SK-N-SH (cell line): Measurements from ENCODE around the gene SERBP1. TPM values are rescaled to one million over a fixed set of nuclear protein-coding genes. Genes with fewer than 3 reads are reported as not detected.
"Not testable (repeated sequence)": the region's sequence is repeated elsewhere in the genome, so short reads cannot be mapped to it uniquely, and the experiment has no call there.

Experiments used
- CTCF ChIA-PET: fragments of 300-600, 350-600 bp; formaldehyde crosslinking; extraction: SDS; loops from one replicate; lab custom pipeline; 2021; lab: Yijun Ruan, JAX
- POLR2A ChIA-PET: fragments of 350-600 bp; sonication (Branson Sonifier 250); formaldehyde crosslinking; extraction: SDS; loops from one replicate; lab custom pipeline; 2020; ENCODE audit warnings: antibody characterized with exemption, inconsistent platforms; lab: Yijun Ruan, JAX
- DNase-seq: peaks from one replicate; pipeline ENCODE4 v3.0.0; 2012
- H2AFZ ChIP-seq: fragments of 200-600 bp; sonication (generic); 2 replicates; pipeline ENCODE4 v1.8.1; 2016; ENCODE audit warnings: antibody characterized with exemption, mild to moderate bottlenecking, low read depth
- H3F3A ChIP-seq: fragments of 200-600 bp; sonication (generic); replicated peaks from 2 replicates; pipeline ENCODE3; 2016; ENCODE audit warnings: antibody characterized with exemption, mild to moderate bottlenecking; ENCODE audit not compliant: insufficient read depth
- H3K27ac ChIP-seq, 2 experiments: fragments of 200-500 bp in 1 of 2; fragments of 200-600 bp in 1 of 2; sonication (Bioruptor generic) in 1 of 2; sonication (generic), shearing (Covaris generic) in 1 of 2; 2 replicates each; pipeline versions ENCODE4 v1.5.1 to v1.6.1; 2014 to 2016; ENCODE audit warnings: low read depth in 2 of 2, inconsistent platforms in 1 of 2, low read length in 1 of 2, mild to moderate bottlenecking in 1 of 2, mixed read lengths in 1 of 2
- H3K27me3 ChIP-seq: fragments of 200-600 bp; sonication (generic), shearing (Covaris generic); 2 replicates; pipeline ENCODE4 v1.6.1; 2016; ENCODE audit warnings: mixed run types; ENCODE audit not compliant: insufficient read depth
- H3K36me3 ChIP-seq, 2 experiments: fragments of 200-500 bp in 1 of 2; fragments of 200-600 bp in 1 of 2; sonication (Bioruptor generic) in 1 of 2; sonication (generic) in 1 of 2; replicated peaks in 1 of 2; 2 replicates each; pipeline versions ENCODE3 to v1.5.1; 2014 to 2016; ENCODE audit warnings: low read length in 1 of 2, mild to moderate bottlenecking in 1 of 2; ENCODE audit not compliant: insufficient read depth in 2 of 2, control insufficient read depth in 1 of 2
- H3K4me1 ChIP-seq, 2 experiments: fragments of 200-500 bp in 1 of 2; fragments of 200-600 bp in 1 of 2; sonication (Bioruptor generic) in 1 of 2; sonication (generic), shearing (Covaris generic) in 1 of 2; 2 replicates each; pipeline versions ENCODE4 v1.5.1 to v1.6.1; 2014 to 2016; ENCODE audit warnings: low read depth in 1 of 2, low read length in 1 of 2, mixed run types in 1 of 2; ENCODE audit not compliant: insufficient read depth in 2 of 2, control insufficient read depth in 1 of 2
- H3K4me2 ChIP-seq: fragments of 200-600 bp; sonication (generic), shearing (Covaris generic); 2 replicates; pipeline ENCODE4 v1.6.1; 2017; ENCODE audit warnings: mixed run types
- H3K4me3 ChIP-seq, 2 experiments: fragments of 200-500 bp in 1 of 2; fragments of 200-600 bp in 1 of 2; sonication (Bioruptor generic) in 1 of 2; sonication (generic), shearing (Covaris generic) in 1 of 2; 2 replicates each; pipeline versions ENCODE4 v1.5.1 to v1.8.1; 2014 to 2016; ENCODE audit warnings: low read depth in 2 of 2, inconsistent platforms in 1 of 2, low read length in 1 of 2, mild to moderate bottlenecking in 1 of 2, mixed read lengths in 1 of 2, moderate library complexity in 1 of 2
- H3K79me2 ChIP-seq: fragments of 200-600 bp; sonication (generic); 2 replicates; pipeline ENCODE4 v1.8.1; 2017; ENCODE audit warnings: mild to moderate bottlenecking; ENCODE audit not compliant: insufficient read depth
- H3K9ac ChIP-seq: fragments of 200-600 bp; sonication (generic); 2 replicates; pipeline ENCODE4 v1.6.1; 2017; ENCODE audit warnings: mixed run types
- H3K9me2 ChIP-seq: fragments of 200-600 bp; sonication (generic); 2 replicates; pipeline ENCODE4 v1.6.1; 2017; ENCODE audit warnings: mixed run types
- H3K9me3 ChIP-seq: fragments of 200-600 bp; sonication (generic); 2 replicates; pipeline ENCODE4 v1.6.1; 2017; ENCODE audit warnings: mixed run types, mild to moderate bottlenecking, moderate library complexity
- H4K20me1 ChIP-seq: fragments of 200-600 bp; sonication (generic); 2 replicates; pipeline ENCODE4 v1.6.1; 2017; ENCODE audit warnings: mild to moderate bottlenecking, mixed run types; ENCODE audit not compliant: insufficient read depth
- CHD2 ChIP-seq: fragments of 150-350 bp; IDR thresholded peaks from 2 replicates; pipeline ENCODE4 v1.6.1; 2018; ENCODE audit warnings: low read length; ENCODE audit not compliant: partially characterized antibody
- FOSL2 ChIP-seq: IDR thresholded peaks from 2 replicates; pipeline ENCODE4 v1.4.0; 2012; ENCODE audit warnings: low read depth, mild to moderate bottlenecking, moderate library complexity, borderline replicate concordance
- MEF2A ChIP-seq: IDR thresholded peaks from 2 replicates; pipeline ENCODE4 v1.4.0; 2012; ENCODE audit warnings: low read depth, borderline replicate concordance
- POLR2AphosphoS5 ChIP-seq: IDR thresholded peaks from 2 replicates; pipeline ENCODE4 v1.6.1; 2012; ENCODE audit warnings: low read depth, low read length
- RXRA ChIP-seq: IDR thresholded peaks from 2 replicates; pipeline ENCODE4 v1.4.0; 2012; ENCODE audit warnings: low read depth, mild to moderate bottlenecking, borderline replicate concordance
- USF2 ChIP-seq: fragments of 150-350 bp; IDR thresholded peaks from 2 replicates; pipeline ENCODE4 v1.6.1; 2017; ENCODE audit warnings: antibody characterized with exemption, low read length, low read depth, borderline replicate concordance
- WGBS: methylation state at CpG from one replicate; pipeline ENCODE4 v1.1.6; 2017; ENCODE audit warnings: low lambda C conversion rate; 5-methylcytosine and 5-hydroxymethylcytosine counted together
- polyA plus RNA-seq, 3 experiments: library from polyadenylated mRNA; depleted of rRNA; stranded (reverse); fragments of >200 nt; gene quantifications; 2 replicates each; pipeline ENCODE4 v1.2.3, GENCODE V29; 2012

SERBP1 gene
- polyA plus RNA-seq, 1 of the 3 experiments (the other 2 are of a cell fraction), result 194 TPM

DNA sequence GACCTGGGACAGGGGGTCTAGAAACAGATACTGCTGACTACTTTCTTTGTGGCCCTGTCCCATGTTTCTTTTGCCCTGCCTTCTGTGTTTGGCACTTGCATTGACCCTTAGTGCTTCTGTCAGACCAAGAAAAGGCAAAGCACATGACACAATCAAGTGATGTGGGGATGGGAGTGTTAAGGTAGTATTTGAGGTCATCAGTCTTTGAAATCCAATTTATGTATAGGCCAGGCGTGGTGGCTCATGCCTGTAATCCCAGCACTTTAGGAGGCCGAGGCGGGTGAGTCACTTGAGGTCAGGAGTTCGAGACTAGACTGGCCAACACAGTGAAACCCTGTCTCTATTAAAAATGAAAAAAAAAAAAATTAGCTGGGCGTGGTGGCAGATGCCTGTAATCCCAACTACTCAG lies 26.0 kb downstream of the SERBP1 start:
- Histone ChIP-seq H3K27ac (no peak overlapping the region), H3K27me3 (no peaks in the 10 kb centered on the region), H3F3A (peaks cover 19% of the 10 kb centered on the region), H3K4me2 (no peak overlapping the region), H3K4me1 (no peaks in the 10 kb centered on the region; a peak in 1 of 4 replicates), H3K79me2 (0 out of 2 replicates have a peak, but pooled peaks cover 4% of the 10 kb centered on the region), H3K4me3 (no peak overlapping the region), H3K9me3 (no peaks in the 10 kb centered on the region), H4K20me1 (0 out of 2 replicates have a peak, but pooled peaks cover 2% of the 10 kb centered on the region)
- no peak for DNase-seq
- WGBS, result 78% methylated on average over 5 of the region's 5 CpGs
- POLR2A ChIA-PET, result no interaction called here
- TF ChIP-seq RXRA, result peak; percentile 35; the same call in 1 of the 2 replicates
- peak; percentile 58; the same call in 1 of the 2 replicates for TF ChIP-seq POLR2AphosphoS5
- TF ChIP-seq USF2, result no peak
- 0 out of 2 replicates have a peak, but pooled peaks have one; percentile 6 for TF ChIP-seq FOSL2
- TF ChIP-seq, all 33 proteins: peak for 3
- H3K9ac ChIP-seq, result no peak overlapping the region
- no peak overlapping the region for H2AFZ ChIP-seq
- no peaks in the 10 kb centered on the region for H3K9me2 ChIP-seq
- CTCF ChIA-PET, result no interaction called here
- H3K36me3 ChIP-seq, result peaks cover 14 to 27% of the 10 kb centered on the region in 2 experiments

GRCh38 chr1:67401443-67401842 lies 28.8 kb downstream of the SERBP1 start:
- 97% methylated on average over 6 of the region's 6 CpGs for WGBS
- Histone ChIP-seq H3K27ac (no peak overlapping the region), H3K4me1 (no peaks in the 10 kb centered on the region; a peak in 1 of 4 replicates), H3K9me3 (no peaks in the 10 kb centered on the region), H4K20me1 (no peaks in the 10 kb centered on the region), H3K9ac (no peak overlapping the region), H3K9me2 (no peaks in the 10 kb centered on the region), H2AFZ (no peak overlapping the region), H3K4me2 (no peak overlapping the region), H3K36me3 (peaks cover 5 to 8% of the 10 kb centered on the region in 2 experiments), H3F3A (peaks cover 11% of the 10 kb centered on the region), H3K79me2 (no peaks in the 10 kb centered on the region), H3K27me3 (no peaks in the 10 kb centered on the region), H3K4me3 (no peak overlapping the region)
- DNase-seq, result no peak
- POLR2A ChIA-PET, result no interaction called here
- CTCF ChIA-PET, result interaction anchor here (0.9 to 1.2 kb wide), 3 partner anchors 23 to 45 kb away, joined by 3 read pairs; no protein-coding TSS in a partner anchor
- TF ChIP-seq CHD2, result no peak
- 0 out of 2 replicates have a peak, but pooled peaks have one; percentile 0 for TF ChIP-seq POLR2AphosphoS5

DNA sequence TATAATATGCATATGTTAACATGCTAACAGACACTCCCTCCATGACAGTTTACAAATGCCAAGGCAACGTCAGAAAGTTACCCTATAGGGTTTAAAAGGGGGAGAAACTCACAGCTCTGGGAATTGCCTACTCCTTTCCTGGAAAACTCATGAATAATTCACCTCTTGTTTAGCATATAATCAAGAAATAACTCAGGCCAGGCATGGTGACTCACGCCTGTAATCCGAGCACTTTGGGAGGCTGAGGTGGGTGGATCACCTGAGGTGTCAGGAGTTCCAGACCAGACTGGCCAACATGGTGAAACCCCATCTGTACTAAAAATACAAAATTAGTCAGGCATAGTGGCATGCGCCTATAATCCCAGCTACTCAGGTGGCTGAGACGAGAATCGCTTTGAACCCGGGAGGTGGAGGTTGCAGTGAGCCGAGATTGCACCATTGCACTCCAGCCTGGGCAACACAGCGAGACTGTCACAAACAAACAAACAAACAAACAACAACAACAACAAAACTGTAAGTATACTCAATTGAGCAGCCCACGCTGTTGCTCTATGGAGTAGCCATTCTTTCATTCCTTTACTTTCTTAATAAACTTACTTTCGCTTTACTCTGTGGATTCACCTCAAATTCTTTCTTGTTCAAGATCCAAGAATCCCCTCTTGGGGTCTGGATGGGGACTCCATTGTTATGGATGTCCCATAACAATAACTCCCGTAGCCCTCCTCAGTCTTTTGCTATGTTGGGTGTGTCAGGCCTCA lies 30.0 kb downstream of the SERBP1 start:
- H3K36me3 ChIP-seq, H3K27me3 ChIP-seq, H2AFZ ChIP-seq, H3K4me3 ChIP-seq, POLR2A ChIA-PET, H3F3A ChIP-seq, H4K20me1 ChIP-seq, H3K9me2 ChIP-seq, H3K9ac ChIP-seq, H3K9me3 ChIP-seq, H3K79me2 ChIP-seq, H3K4me2 ChIP-seq, H3K4me1 ChIP-seq: not testable (repeated sequence)
- CTCF ChIA-PET, result interaction anchor here (0.7 to 1.1 kb wide), 2 partner anchors 100 to 290 kb away, joined by 3 to 4 read pairs; no protein-coding TSS in a partner anchor
- peak; percentile 33; the same call in 1 of the 2 replicates for TF ChIP-seq MEF2A
- TF ChIP-seq, all 33 proteins: peak for 1; not testable (repeated sequence) for 32
- H3K27ac ChIP-seq, DNase-seq: not testable (repeated sequence)
- whole genome bisulfite sequencing, result 83% methylated on average over 12 of the region's 12 CpGs
